OCI-LY7 (cell line): ENCODE results near the gene OMA1. TPM values are rescaled to one million over a fixed set of nuclear protein-coding genes. Genes with fewer than 3 reads are reported as not detected.

Source experiments
- BruUV-seq: library from RNA; stranded (reverse); fragments of 400-500 nt; replicated peaks from 2 replicates; lab custom pipeline; 2021; lab: Mats Ljungman, UMichigan
- CTCF ChIA-PET: fragments of 300-600 bp; sonication (Branson Sonifier 250); formaldehyde crosslinking; loops from one replicate; lab custom pipeline; 2022; ENCODE audit warnings: antibody characterized with exemption; ENCODE audit not compliant: unreplicated experiment; lab: Charles Lee
- POLR2A ChIA-PET: fragments of 300-600 bp; sonication (Branson Sonifier 250); formaldehyde crosslinking; loops from one replicate; lab custom pipeline; 2022; ENCODE audit warnings: antibody characterized with exemption; lab: Charles Lee
- DNase-seq: peaks from one replicate; pipeline ENCODE4 v3.0.0-alpha.2; 2015; ENCODE audit warnings: low spot score
- H2AFZ ChIP-seq: fragments of 200-600 bp; sonication (generic), shearing (Covaris generic); 2 replicates; pipeline ENCODE4 v1.6.1; 2014; ENCODE audit warnings: mild to moderate bottlenecking, antibody characterized with exemption, low read length, moderate library complexity
- H3K27ac ChIP-seq: fragments of 200-600 bp; sonication (generic); 2 replicates; pipeline ENCODE4 v1.5.1; 2014; ENCODE audit warnings: mixed run types, low read depth, mild to moderate bottlenecking, moderate library complexity, low read length, inconsistent platforms; ENCODE audit not compliant: poor library complexity, severe bottlenecking
- H3K36me3 ChIP-seq: fragments of 200-600 bp; sonication (generic); 2 replicates; pipeline ENCODE4 v1.6.1; 2014; ENCODE audit warnings: mild to moderate bottlenecking, antibody characterized with exemption, low read length, moderate library complexity, mixed read lengths; ENCODE audit not compliant: insufficient read depth
- H3K4me1 ChIP-seq: fragments of 200-600 bp; sonication (generic); 2 replicates; pipeline ENCODE4 v1.5.1; 2014; ENCODE audit warnings: mild to moderate bottlenecking, low read length; ENCODE audit not compliant: insufficient read depth, poor library complexity, severe bottlenecking
- H3K4me2 ChIP-seq: fragments of 200-600 bp; sonication (generic); 2 replicates; pipeline ENCODE4 v1.6.1; 2014; ENCODE audit warnings: mild to moderate bottlenecking, low read length
- H3K4me3 ChIP-seq: fragments of 200-600 bp; sonication (generic); 2 replicates; pipeline ENCODE4 v1.5.1; 2014; ENCODE audit warnings: mild to moderate bottlenecking, low read depth, low read length; ENCODE audit not compliant: poor library complexity, severe bottlenecking
- H3K79me2 ChIP-seq: fragments of 200-600 bp; sonication (generic); 2 replicates; pipeline ENCODE4 v1.6.1; 2016; ENCODE audit warnings: low read depth, mild to moderate bottlenecking, low read length, moderate library complexity, mixed read lengths; ENCODE audit not compliant: insufficient read depth
- H3K9me2 ChIP-seq: fragments of 200-600 bp; sonication (generic); 2 replicates; pipeline ENCODE4 v1.6.1; 2016; ENCODE audit warnings: mild to moderate bottlenecking, low read length, mixed read lengths; ENCODE audit not compliant: insufficient read depth
- H3K9me3 ChIP-seq: fragments of 200-600 bp; sonication (generic); 2 replicates; pipeline ENCODE4 v1.6.1; 2014; ENCODE audit warnings: mild to moderate bottlenecking, mixed run types, low read length, mixed read lengths
- H4K20me1 ChIP-seq: fragments of 200-600 bp; sonication (generic); 2 replicates; pipeline ENCODE4 v1.6.1; 2014; ENCODE audit warnings: mild to moderate bottlenecking, antibody characterized with exemption, low read length, moderate library complexity, mixed read lengths; ENCODE audit not compliant: insufficient read depth
- EZH2phosphoT487 ChIP-seq: fragments of 200-600 bp; sonication (generic); IDR thresholded peaks from 2 replicates; pipeline ENCODE4 v1.6.1; 2018; ENCODE audit warnings: low read depth, borderline replicate concordance, mild to moderate bottlenecking, mixed run types, antibody characterized with exemption, low read length, moderate library complexity, mixed read lengths
- intact Hi-C: fragments of 100-400 bp; cut with micrococcal nuclease; formaldehyde crosslinking; loops from one replicate; pipeline ENCODE4 v1.10.0; 2022; ENCODE audit not compliant: unreplicated experiment
- total RNA-seq, 2 experiments: library from RNA; depleted of rRNA in 1 of 2; stranded (reverse); fragments of >200 nt in 1 of 2; shearing (Covaris generic) in 1 of 2; gene quantifications; 2 replicates each; pipeline ENCODE4 v1.2.3, GENCODE V29; 2014 to 2022
- TF ChIP-seq, protein P1 (sequence below): fragments of 200-600 bp; sonication (generic); conservative IDR thresholded peaks from 2 replicates; pipeline ENCODE4 v1.5.1; 2014; ENCODE audit warnings: mild to moderate bottlenecking, antibody characterized with exemption, low read length, moderate library complexity, mixed read lengths

Gene OMA1
- total RNA-seq, 2 experiments from 2014 or later, result 35.9 to 38.5 TPM

DNA sequence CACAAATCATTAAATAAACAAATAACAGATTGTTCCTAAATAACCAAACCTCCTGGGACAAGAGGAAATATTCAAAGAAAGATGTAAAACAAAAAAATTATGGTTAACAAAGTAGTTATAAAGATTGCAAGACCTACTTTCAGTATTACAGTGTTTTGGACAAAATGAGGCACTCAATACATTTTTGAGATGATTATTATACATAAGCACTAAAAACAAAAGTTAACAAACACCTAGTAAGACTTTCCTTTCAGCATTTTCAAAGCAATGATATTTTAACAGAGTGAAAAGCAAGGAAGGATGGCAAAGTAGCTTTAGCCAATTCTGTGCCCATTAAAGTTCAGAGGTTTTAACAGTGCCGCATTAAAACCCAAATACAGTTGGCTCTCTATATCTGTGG, 17.2 kb downstream of the OMA1 start:
- Histone ChIP-seq H3K36me3 (peaks cover 9% of the 10 kb centered on the region; the same call in 1 of the 2 replicates), H3K79me2 (no peaks in the 10 kb centered on the region; the same call in 1 of the 2 replicates), H3K4me2 (no peak overlapping the region), H3K4me1 (peaks cover 40% of the 10 kb centered on the region), H3K9me2 (no peaks in the 10 kb centered on the region), H4K20me1 (no peaks in the 10 kb centered on the region), H3K27ac (no peak overlapping the region), H2AFZ (no peak overlapping the region), H3K4me3 (no peak overlapping the region), H3K9me3 (no peaks in the 10 kb centered on the region)
- BruUV-seq, result no TSS peak
- DNase-seq, result no peak
- ChIA-PET POLR2A (no interaction called here), CTCF (no interaction called here)
- intact Hi-C loops, result loop anchor here (5.0 kb wide), 2 partner anchors 198 to 253 kb away; partner anchors contain the start of gene JUN
- TF ChIP-seq EZH2phosphoT487, result no peak
- TF ChIP-seq, protein P1, sequence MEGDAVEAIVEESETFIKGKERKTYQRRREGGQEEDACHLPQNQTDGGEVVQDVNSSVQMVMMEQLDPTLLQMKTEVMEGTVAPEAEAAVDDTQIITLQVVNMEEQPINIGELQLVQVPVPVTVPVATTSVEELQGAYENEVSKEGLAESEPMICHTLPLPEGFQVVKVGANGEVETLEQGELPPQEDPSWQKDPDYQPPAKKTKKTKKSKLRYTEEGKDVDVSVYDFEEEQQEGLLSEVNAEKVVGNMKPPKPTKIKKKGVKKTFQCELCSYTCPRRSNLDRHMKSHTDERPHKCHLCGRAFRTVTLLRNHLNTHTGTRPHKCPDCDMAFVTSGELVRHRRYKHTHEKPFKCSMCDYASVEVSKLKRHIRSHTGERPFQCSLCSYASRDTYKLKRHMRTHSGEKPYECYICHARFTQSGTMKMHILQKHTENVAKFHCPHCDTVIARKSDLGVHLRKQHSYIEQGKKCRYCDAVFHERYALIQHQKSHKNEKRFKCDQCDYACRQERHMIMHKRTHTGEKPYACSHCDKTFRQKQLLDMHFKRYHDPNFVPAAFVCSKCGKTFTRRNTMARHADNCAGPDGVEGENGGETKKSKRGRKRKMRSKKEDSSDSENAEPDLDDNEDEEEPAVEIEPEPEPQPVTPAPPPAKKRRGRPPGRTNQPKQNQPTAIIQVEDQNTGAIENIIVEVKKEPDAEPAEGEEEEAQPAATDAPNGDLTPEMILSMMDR, result no peak

DNA sequence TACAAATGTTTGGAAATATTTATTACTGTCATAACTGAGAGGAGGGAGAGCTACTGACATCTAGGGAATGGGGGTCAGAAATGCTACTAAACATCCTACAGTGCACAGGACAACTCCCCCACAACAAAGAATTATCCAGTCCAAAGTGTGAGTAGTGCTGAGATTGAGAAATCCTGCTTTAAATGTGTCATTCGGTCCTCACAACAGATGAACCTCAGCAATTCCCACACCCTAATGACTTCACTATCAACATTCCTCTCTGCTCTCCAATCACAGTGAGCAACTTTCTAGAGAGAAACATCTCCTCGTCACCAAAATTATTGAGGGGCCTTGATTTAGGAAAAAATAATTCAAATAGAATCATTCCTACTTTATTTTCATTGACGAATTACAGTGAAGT, 18.0 kb downstream of the OMA1 start:
- TF ChIP-seq, protein P1, result no peak
- no peak for TF ChIP-seq EZH2phosphoT487
- Histone ChIP-seq H3K27ac (no peak overlapping the region), H3K36me3 (peaks cover 13% of the 10 kb centered on the region; the same call in 1 of the 2 replicates), H3K9me3 (no peaks in the 10 kb centered on the region), H3K4me3 (no peak overlapping the region), H3K4me2 (no peak overlapping the region), H4K20me1 (no peaks in the 10 kb centered on the region), H2AFZ (no peak overlapping the region), H3K79me2 (no peaks in the 10 kb centered on the region; the same call in 1 of the 2 replicates), H3K9me2 (no peaks in the 10 kb centered on the region), H3K4me1 (peaks cover 40% of the 10 kb centered on the region)
- CTCF ChIA-PET, result no interaction called here
- no peak for DNase-seq
- no TSS peak for BruUV-seq
- POLR2A ChIA-PET, result interaction anchor here (2.5 to 3.7 kb wide), 2 partner anchors 11 to 17 kb away, joined by 18 to 24 read pairs; partner anchors contain the start of gene OMA1
- intact Hi-C loops, result loop anchor here (5.0 kb wide), 2 partner anchors 199 to 254 kb away; partner anchors contain the start of gene JUN

DNA sequence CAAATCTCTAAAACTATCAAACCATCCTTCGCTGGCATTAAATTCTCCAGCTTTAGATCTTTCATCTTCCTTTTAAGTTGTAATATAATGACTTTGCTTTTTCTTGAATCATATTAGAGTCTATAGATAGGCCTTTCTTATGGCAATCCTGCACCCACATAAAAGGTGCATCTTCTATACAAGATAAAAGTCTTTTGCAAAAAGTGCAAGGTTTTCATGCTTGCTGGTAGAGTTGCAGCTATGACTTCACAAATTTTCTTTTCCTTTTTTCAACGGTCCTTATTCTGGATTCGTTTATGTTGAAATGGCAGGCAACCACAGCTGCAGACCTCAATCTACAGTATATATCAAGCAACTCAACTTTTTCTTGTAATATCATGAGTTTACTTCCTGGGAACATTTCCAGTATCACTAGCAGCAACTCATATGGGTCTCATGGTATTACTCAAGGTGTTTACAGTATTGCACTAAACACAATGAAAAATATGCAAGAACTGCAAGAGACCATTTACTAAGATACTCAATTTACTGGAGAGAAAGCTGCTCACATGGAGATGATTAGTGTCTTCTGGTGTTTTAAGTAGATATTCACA, 22.1 kb downstream of the OMA1 start:
- H3K4me2 ChIP-seq, result no peak overlapping the region
- H3K36me3 ChIP-seq, result peaks cover 14% of the 10 kb centered on the region; the same call in 1 of the 2 replicates
- H2AFZ ChIP-seq, result no peak overlapping the region
- H3K9me2 ChIP-seq, result no peaks in the 10 kb centered on the region; the same call in 1 of the 2 replicates
- intact Hi-C loops, result no loop called here
- H4K20me1 ChIP-seq, result no peaks in the 10 kb centered on the region
- peaks cover 26% of the 10 kb centered on the region for H3K4me1 ChIP-seq
- ChIA-PET CTCF (no interaction called here), POLR2A (interaction anchor here (1.0 to 2.4 kb wide), 3 partner anchors 9 to 12 kb away, joined by 3 to 9 read pairs (median 5); no protein-coding TSS in a partner anchor)
- TF ChIP-seq, protein P1, result no peak
- no peak for TF ChIP-seq EZH2phosphoT487
- H3K4me3 ChIP-seq, result no peak overlapping the region
- H3K27ac ChIP-seq, result no peak overlapping the region
- H3K79me2 ChIP-seq, result no peaks in the 10 kb centered on the region; the same call in 1 of the 2 replicates
- no TSS peak for BruUV-seq
- H3K9me3 ChIP-seq, result no peaks in the 10 kb centered on the region
- no peak for DNase-seq
